Nephron (organoid): ENCODE data around the gene PERM1.
"Not testable (repeated sequence)": the region's sequence is repeated elsewhere in the genome, so short reads cannot be mapped to it uniquely, and the experiment has no call there.

ENCODE experiments used
- H3K27ac Mint-ChIP-seq, 3 experiments: 2 replicates each; pipeline ENCODE4 v1.8.0; 2020; ENCODE audit warnings: mixed read lengths in 3 of 3, mild to moderate bottlenecking in 2 of 3, moderate library complexity in 1 of 3
- H3K27me3 Mint-ChIP-seq: 2 replicates; pipeline ENCODE4 v1.8.0; 2021; ENCODE audit warnings: low read depth, mild to moderate bottlenecking, moderate library complexity, mixed read lengths
- H3K36me3 Mint-ChIP-seq: 2 replicates; pipeline ENCODE4 v1.8.0; 2020; ENCODE audit warnings: low read depth, mixed read lengths
- H3K4me1 Mint-ChIP-seq: 2 replicates; pipeline ENCODE4 v1.8.0; 2020; ENCODE audit warnings: mixed read lengths
- H3K4me3 Mint-ChIP-seq, 3 experiments: 2 replicates each; pipeline ENCODE4 v1.8.0; 2020; ENCODE audit warnings: mild to moderate bottlenecking in 3 of 3, mixed read lengths in 3 of 3, moderate library complexity in 2 of 3
- H3K9me3 Mint-ChIP-seq: 2 replicates; pipeline ENCODE4 v1.8.0; 2020; ENCODE audit warnings: mixed read lengths
- CTCF ChIP-seq, 3 experiments: fragments of 200-600 bp; sonication (generic); IDR thresholded peaks; one replicate each; pipeline ENCODE4 v1.5.0; 2021; ENCODE audit warnings: antibody characterized with exemption in 3 of 3; ENCODE audit not compliant: unreplicated experiment in 3 of 3

PERM1 gene

DNA sequence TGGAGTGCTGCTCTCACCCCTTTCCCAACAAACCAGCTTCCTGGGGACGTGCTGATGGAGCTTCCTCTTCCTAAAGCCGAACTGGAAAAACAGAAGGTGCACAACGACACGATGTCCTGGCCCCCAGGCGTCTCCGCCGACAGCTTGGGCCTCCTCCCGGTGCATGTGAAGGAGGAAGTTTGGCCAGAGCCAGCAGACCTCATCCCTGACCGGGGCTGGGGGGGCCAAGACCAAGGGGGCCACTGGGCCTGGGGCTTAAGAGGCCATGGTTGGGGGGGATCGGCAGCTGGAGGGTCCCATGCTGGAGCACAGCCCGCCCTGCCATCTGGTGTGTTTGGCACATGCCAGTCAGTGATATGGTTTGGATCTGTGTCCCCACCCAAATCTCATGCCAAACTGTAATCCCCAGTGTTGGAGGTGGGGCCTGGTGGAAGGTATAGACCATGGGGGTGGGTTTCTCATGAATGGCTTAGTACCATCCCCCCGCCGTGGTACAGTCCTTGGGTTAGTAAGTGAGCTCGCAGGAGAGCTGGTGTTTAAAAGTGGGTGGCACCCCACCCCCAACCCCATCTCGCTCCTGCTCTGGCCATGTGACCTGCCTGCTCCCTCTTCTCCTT, 11.6 kb upstream of the PERM1 start:
- H3K4me3 Mint-ChIP-seq, result no peak overlapping the region
- peaks cover 53% of the 10 kb centered on the region for H3K27me3 Mint-ChIP-seq
- H3K9me3 Mint-ChIP-seq, result peaks cover 31% of the 10 kb centered on the region
- H3K36me3 Mint-ChIP-seq, result peaks cover 6% of the 10 kb centered on the region
- H3K27ac Mint-ChIP-seq, result no peak overlapping the region
- TF ChIP-seq CTCF (IDR thresholded peaks at IDR 0.05; ENCODE audit: unreplicated experiment in 3 of 3), result no peak
- peaks cover 4% of the 10 kb centered on the region for H3K4me1 Mint-ChIP-seq

- peaks cover 4% of the 10 kb centered on the region for H3K4me1 Mint-ChIP-seq
- H3K27me3 Mint-ChIP-seq, result peaks cover 55% of the 10 kb centered on the region
- H3K9me3 Mint-ChIP-seq, result peaks cover 33% of the 10 kb centered on the region
- no peak for TF ChIP-seq CTCF (IDR thresholded peaks at IDR 0.05; ENCODE audit: unreplicated experiment in 3 of 3)
- no peak overlapping the region for H3K4me3 Mint-ChIP-seq
- peaks cover 6% of the 10 kb centered on the region for H3K36me3 Mint-ChIP-seq
- no peak overlapping the region for H3K27ac Mint-ChIP-seq
These were observed 10.5 kb upstream of the PERM1 start for GRCh38 chr1:992362-992761.

DNA sequence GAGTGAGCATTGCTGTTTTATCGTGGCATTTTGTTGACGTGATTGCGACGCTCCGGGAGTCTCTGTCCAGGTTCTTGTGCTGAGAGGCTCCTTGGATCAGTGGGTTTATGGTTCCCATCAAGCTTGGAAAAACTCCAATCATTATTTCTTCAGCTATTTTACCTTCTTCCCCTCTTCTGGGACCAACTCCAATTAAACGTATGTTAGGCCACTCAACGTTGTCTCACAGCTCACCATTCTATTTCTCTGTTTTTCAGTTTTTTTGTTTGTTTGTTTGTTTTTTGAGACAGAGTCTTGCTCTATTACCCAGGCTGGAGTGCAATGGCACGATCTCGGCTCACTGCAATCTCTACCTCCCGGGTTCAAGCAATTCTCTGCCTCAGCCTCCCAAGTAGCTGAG, 10.0 kb upstream of the PERM1 start:
- Mint-ChIP-seq H3K4me1 (peaks cover 4% of the 10 kb centered on the region), H3K27ac (no peak overlapping the region), H3K4me3 (no peak overlapping the region), H3K9me3 (peaks cover 33% of the 10 kb centered on the region), H3K36me3 (peaks cover 6% of the 10 kb centered on the region), H3K27me3 (peaks cover 51% of the 10 kb centered on the region)
- no peak for TF ChIP-seq CTCF (IDR thresholded peaks at IDR 0.05; ENCODE audit: unreplicated experiment in 3 of 3)

- Mint-ChIP-seq H3K9me3 (peaks cover 33% of the 10 kb centered on the region), H3K27me3 (peaks cover 53% of the 10 kb centered on the region)
- not testable (repeated sequence) for H3K4me1 Mint-ChIP-seq, H3K36me3 Mint-ChIP-seq, H3K27ac Mint-ChIP-seq, H3K4me3 Mint-ChIP-seq
These were observed 9.4 kb upstream of the PERM1 start for GRCh38 chr1:991275-991674.

DNA sequence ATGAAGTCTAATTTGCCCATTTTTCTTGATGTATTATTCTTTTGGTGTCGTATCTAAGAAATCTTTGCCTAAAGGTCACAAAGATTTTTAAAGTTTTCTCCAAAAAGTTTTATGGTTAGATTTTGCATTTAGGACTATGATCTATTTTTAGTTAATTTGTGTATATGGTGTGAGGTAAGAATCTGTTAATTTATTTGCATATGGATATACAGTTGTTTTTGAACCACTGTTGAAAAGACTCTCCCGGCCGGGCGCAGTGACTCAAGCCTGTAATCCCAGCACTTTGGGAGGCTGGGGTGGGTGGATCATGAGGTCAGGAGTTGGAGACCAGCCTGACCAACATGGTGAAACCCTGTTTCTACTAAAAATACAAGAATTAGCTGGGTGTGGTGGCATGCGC, 6.2 kb upstream of the PERM1 start:
- not testable (repeated sequence) for H3K27ac Mint-ChIP-seq, H3K4me1 Mint-ChIP-seq, H3K4me3 Mint-ChIP-seq, H3K36me3 Mint-ChIP-seq
- Mint-ChIP-seq H3K27me3 (peaks cover 64% of the 10 kb centered on the region), H3K9me3 (peaks cover 32% of the 10 kb centered on the region)

- Mint-ChIP-seq H3K27ac (no peak overlapping the region), H3K9me3 (peaks cover 15% of the 10 kb centered on the region), H3K27me3 (peaks cover 54% of the 10 kb centered on the region), H3K4me1 (peaks cover 6% of the 10 kb centered on the region), H3K4me3 (no peak overlapping the region), H3K36me3 (no peaks in the 10 kb centered on the region)
- no peak for TF ChIP-seq CTCF (IDR thresholded peaks at IDR 0.05; ENCODE audit: unreplicated experiment in 3 of 3)
These were observed 3.2 kb upstream of the PERM1 start for GRCh38 chr1:985126-985525.

- H3K9me3 Mint-ChIP-seq, result peaks cover 12% of the 10 kb centered on the region
- H3K4me3 Mint-ChIP-seq, result no peak overlapping the region
- H3K27me3 Mint-ChIP-seq, result peaks cover 48% of the 10 kb centered on the region
- peak; percentile 22 to 52 (median 40) for TF ChIP-seq CTCF (IDR thresholded peaks at IDR 0.05; ENCODE audit: unreplicated experiment in 3 of 3)
- peaks cover 6% of the 10 kb centered on the region for H3K4me1 Mint-ChIP-seq
- no peak overlapping the region for H3K27ac Mint-ChIP-seq
- no peaks in the 10 kb centered on the region for H3K36me3 Mint-ChIP-seq
These were observed 2.6 kb upstream of the PERM1 start for GRCh38 chr1:984476-984814.
